ENCODE results near the gene ATXN7L2.
A peak's percentile ranks its signal among the peaks of the same experiment; 100 is the strongest.

Gene ATXN7L2

GRCh38 chr1:109531380-109531779 is 47.7 kb downstream of the ATXN7L2 start:
- TF ChIP-seq GATA1 (IDR thresholded peaks at IDR 0.05; ENCODE audit: low read depth, low read length) = no peak
- no peak for TF ChIP-seq POLR2A (IDR thresholded peaks at IDR 0.05; ENCODE audit: low read length)

GRCh38 chr1:109531826-109532364 is 48.2 kb downstream of the ATXN7L2 start:
- no peak for DNase-seq
- TF ChIP-seq POLR2A (IDR thresholded peaks at IDR 0.05; ENCODE audit: low read length) = no peak
- no peak for TF ChIP-seq GATA1 (IDR thresholded peaks at IDR 0.05; ENCODE audit: low read depth, low read length)

More at GRCh38 chr1:109531380-109531779, 47.7 kb downstream of the ATXN7L2 start:
- no peak for DNase-seq

GRCh38 chr1:109532365-109533136 is 48.8 kb downstream of the ATXN7L2 start:
- DNase-seq = peak; percentile 74 to 88
- no peak for TF ChIP-seq POLR2A (IDR thresholded peaks at IDR 0.05; ENCODE audit: low read length)
- no peak for TF ChIP-seq GATA1 (IDR thresholded peaks at IDR 0.05; ENCODE audit: low read depth, low read length)

- DNase-seq = no peak
- TF ChIP-seq POLR2A (IDR thresholded peaks at IDR 0.05; ENCODE audit: low read length) = no peak
- no peak for TF ChIP-seq GATA1 (IDR thresholded peaks at IDR 0.05; ENCODE audit: low read depth, low read length)
These were observed 50.7 kb downstream of the ATXN7L2 start for GRCh38 chr1:109534307-109534858.

- DNase-seq = no peak
These were observed 51.8 kb downstream of the ATXN7L2 start for GRCh38 chr1:109535481-109535880.

GRCh38 chr1:109535971-109536491 is 52.3 kb downstream of the ATXN7L2 start:
- TF ChIP-seq GATA1 (IDR thresholded peaks at IDR 0.05; ENCODE audit: low read depth, low read length) (no peak), POLR2A (IDR thresholded peaks at IDR 0.05; ENCODE audit: low read length) (no peak)
- no peak for DNase-seq

More at GRCh38 chr1:109535481-109535880, 51.8 kb downstream of the ATXN7L2 start:
- TF ChIP-seq GATA1 (IDR thresholded peaks at IDR 0.05; ENCODE audit: low read depth, low read length) = no peak
- no peak for TF ChIP-seq POLR2A (IDR thresholded peaks at IDR 0.05; ENCODE audit: low read length)

- no peak for TF ChIP-seq GATA1 (IDR thresholded peaks at IDR 0.05; ENCODE audit: low read depth, low read length)
- DNase-seq = no peak
These were observed 53.9 kb downstream of the ATXN7L2 start for GRCh38 chr1:109537450-109538178.

GRCh38 chr1:109538827-109539555 is 55.3 kb downstream of the ATXN7L2 start:
- no peak for DNase-seq
- TF ChIP-seq POLR2A (IDR thresholded peaks at IDR 0.05; ENCODE audit: low read length) (no peak), GATA1 (IDR thresholded peaks at IDR 0.05; ENCODE audit: low read depth, low read length) (no peak)

GRCh38 chr1:109539676-109540075 is 56.0 kb downstream of the ATXN7L2 start, which contains the start of gene GPR61:
Gene GPR61 (plus strand): TSS chr1:109539872. CDS start chr1:109543023, 3,151 bp downstream.
- TF ChIP-seq POLR2A (IDR thresholded peaks at IDR 0.05; ENCODE audit: low read length) = no peak
- no peak for TF ChIP-seq GATA1 (IDR thresholded peaks at IDR 0.05; ENCODE audit: low read depth, low read length)
- no peak for DNase-seq

GRCh38 chr1:109541102-109541501 is 57.4 kb downstream of the ATXN7L2 start:
- DNase-seq = no peak

More at GRCh38 chr1:109541102-109541501, 57.4 kb downstream of the ATXN7L2 start:
- TF ChIP-seq POLR2A (IDR thresholded peaks at IDR 0.05; ENCODE audit: low read length) (no peak), GATA1 (IDR thresholded peaks at IDR 0.05; ENCODE audit: low read depth, low read length) (no peak)
